Measurements from ENCODE around the gene NRARP.

DNA sequence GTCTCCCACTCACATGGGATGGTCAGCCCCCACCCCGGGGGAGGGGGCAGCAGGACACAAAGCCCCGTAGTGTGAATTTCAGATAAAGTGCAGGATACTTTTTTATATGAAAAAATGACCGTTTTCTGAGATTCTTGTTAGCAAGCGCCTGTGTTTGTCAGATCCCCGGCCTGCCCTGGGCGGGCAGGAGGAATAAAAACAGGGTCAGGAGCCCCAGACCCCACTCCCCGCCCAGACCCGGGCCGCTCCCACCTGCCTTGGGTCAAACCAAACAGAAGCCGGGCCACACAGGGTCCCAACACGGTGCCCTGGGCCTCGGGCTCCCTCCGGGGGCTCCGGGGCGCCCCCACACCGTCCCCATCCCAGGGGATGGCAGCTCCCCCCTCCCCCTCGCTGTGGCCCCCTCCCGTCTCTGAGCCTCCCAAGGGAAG is 13.5 kb upstream of the NRARP start:
- TF ChIP-seq, protein P1, sequence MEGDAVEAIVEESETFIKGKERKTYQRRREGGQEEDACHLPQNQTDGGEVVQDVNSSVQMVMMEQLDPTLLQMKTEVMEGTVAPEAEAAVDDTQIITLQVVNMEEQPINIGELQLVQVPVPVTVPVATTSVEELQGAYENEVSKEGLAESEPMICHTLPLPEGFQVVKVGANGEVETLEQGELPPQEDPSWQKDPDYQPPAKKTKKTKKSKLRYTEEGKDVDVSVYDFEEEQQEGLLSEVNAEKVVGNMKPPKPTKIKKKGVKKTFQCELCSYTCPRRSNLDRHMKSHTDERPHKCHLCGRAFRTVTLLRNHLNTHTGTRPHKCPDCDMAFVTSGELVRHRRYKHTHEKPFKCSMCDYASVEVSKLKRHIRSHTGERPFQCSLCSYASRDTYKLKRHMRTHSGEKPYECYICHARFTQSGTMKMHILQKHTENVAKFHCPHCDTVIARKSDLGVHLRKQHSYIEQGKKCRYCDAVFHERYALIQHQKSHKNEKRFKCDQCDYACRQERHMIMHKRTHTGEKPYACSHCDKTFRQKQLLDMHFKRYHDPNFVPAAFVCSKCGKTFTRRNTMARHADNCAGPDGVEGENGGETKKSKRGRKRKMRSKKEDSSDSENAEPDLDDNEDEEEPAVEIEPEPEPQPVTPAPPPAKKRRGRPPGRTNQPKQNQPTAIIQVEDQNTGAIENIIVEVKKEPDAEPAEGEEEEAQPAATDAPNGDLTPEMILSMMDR (IDR thresholded peaks at IDR 0.05) = no peak
- TF ChIP-seq POLR2A (IDR thresholded peaks at IDR 0.05) (no peak), POLR2AphosphoS5 (IDR thresholded peaks at IDR 0.05) (no peak)

Data from sigmoid colon (tissue), 4 donors.